ENCODE measurements around the gene FGD6.
"Not testable (repeated sequence)": the region's sequence is repeated elsewhere in the genome, so short reads cannot be mapped to it uniquely, and the experiment has no call there.

Gene FGD6

GRCh38 chr12:95200128-95200894 is 17.0 kb downstream of the FGD6 start:
- H3K4me3 ChIP-seq (ENCODE audit: low read depth, low read length) = no peak overlapping the region
- H4K8ac ChIP-seq (ENCODE audit: low read depth, low read length) = no peak overlapping the region
- H3K79me1 ChIP-seq (ENCODE audit: low read length) = peaks cover 17% of the 10 kb centered on the region
- H3K27me3 ChIP-seq (ENCODE audit: insufficient read depth, low read length) = no peaks in the 10 kb centered on the region
- no peak overlapping the region for H3K14ac ChIP-seq (ENCODE audit: low read length)
- no peak overlapping the region for H4K91ac ChIP-seq (ENCODE audit: low read depth, low read length)
- no peak overlapping the region for H3K27ac ChIP-seq (ENCODE audit: low read depth, low read length)
- H3K9ac ChIP-seq (ENCODE audit: low read length) = no peak overlapping the region
- WGBS (ENCODE audit: extremely low coverage, insufficient coverage, insufficient read length) = no CpG with 5 or more reads among the region's 5 CpGs
- H2BK120ac ChIP-seq (ENCODE audit: insufficient read depth, low read length, poor library complexity) = no peak overlapping the region
- no peak overlapping the region for H2BK5ac ChIP-seq (ENCODE audit: low read depth, low read length, poor library complexity)
- H2AK5ac ChIP-seq (ENCODE audit: low read length) = no peak overlapping the region
- H3K79me2 ChIP-seq (ENCODE audit: control insufficient read depth, insufficient read depth, low read length, poor library complexity) = peaks cover 5% of the 10 kb centered on the region
- H2AFZ ChIP-seq (ENCODE audit: insufficient read depth, low read length, poor library complexity) = no peak overlapping the region
- no peaks in the 10 kb centered on the region for H3K36me3 ChIP-seq (ENCODE audit: control insufficient read depth in 1 of 2, insufficient read depth in 2 of 2, low read length in 2 of 2)
- no peak overlapping the region for H3K4ac ChIP-seq (ENCODE audit: low read depth, low read length)
- no peaks in the 10 kb centered on the region for H3K9me3 ChIP-seq (ENCODE audit: insufficient read depth, low read depth, low read length)
- no peak for DNase-seq
- no peak overlapping the region for H3K4me2 ChIP-seq (ENCODE audit: low read length)
- H3K4me1 ChIP-seq (ENCODE audit: control insufficient read depth in 1 of 2, insufficient read depth in 2 of 2, low read length in 2 of 2) = peaks cover 11 to 16% of the 10 kb centered on the region in 2 experiments
- no peak overlapping the region for H3K18ac ChIP-seq (ENCODE audit: low read length)
- no peak overlapping the region for H4K12ac ChIP-seq (ENCODE audit: low read depth, low read length)
- no peak overlapping the region for H3K23ac ChIP-seq (ENCODE audit: low read length)
- no peak overlapping the region for H2BK12ac ChIP-seq (ENCODE audit: low read length)

- Histone ChIP-seq H3K23ac (ENCODE audit: low read length) (no peak overlapping the region), H3K79me2 (ENCODE audit: control insufficient read depth, insufficient read depth, low read length, poor library complexity) (no peaks in the 10 kb centered on the region), H3K14ac (ENCODE audit: low read length) (no peak overlapping the region), H3K9me3 (ENCODE audit: insufficient read depth, low read depth, low read length) (no peaks in the 10 kb centered on the region), H3K4me1 (ENCODE audit: control insufficient read depth in 1 of 2, insufficient read depth in 2 of 2, low read length in 2 of 2) (peaks cover under 1 to 6% of the 10 kb centered on the region in 2 experiments), H3K9ac (ENCODE audit: low read length) (no peak overlapping the region), H2AFZ (ENCODE audit: insufficient read depth, low read length, poor library complexity) (no peak overlapping the region), H3K4me2 (ENCODE audit: low read length) (no peak overlapping the region), H3K27ac (ENCODE audit: low read depth, low read length) (no peak overlapping the region), H4K91ac (ENCODE audit: low read depth, low read length) (no peak overlapping the region), H3K4ac (ENCODE audit: low read depth, low read length) (peak overlapping the region; percentile 49), H2AK5ac (ENCODE audit: low read length) (no peak overlapping the region), H3K79me1 (ENCODE audit: low read length) (peaks cover 5% of the 10 kb centered on the region), H4K12ac (ENCODE audit: low read depth, low read length) (no peak overlapping the region), H3K27me3 (ENCODE audit: insufficient read depth, low read length) (no peaks in the 10 kb centered on the region), H3K4me3 (ENCODE audit: low read depth, low read length) (no peak overlapping the region), H2BK12ac (ENCODE audit: low read length) (no peak overlapping the region), H2BK5ac (ENCODE audit: low read depth, low read length, poor library complexity) (no peak overlapping the region), H2BK120ac (ENCODE audit: insufficient read depth, low read length, poor library complexity) (no peak overlapping the region), H3K18ac (ENCODE audit: low read length) (no peak overlapping the region), H4K8ac (ENCODE audit: low read depth, low read length) (no peak overlapping the region), H3K36me3 (ENCODE audit: control insufficient read depth in 1 of 2, insufficient read depth in 2 of 2, low read length in 2 of 2) (no peaks in the 10 kb centered on the region)
- DNase-seq = no peak
- no CpG with 5 or more reads among the region's 4 CpGs for WGBS (ENCODE audit: extremely low coverage, insufficient coverage, insufficient read length)
Measured at GRCh38 chr12:95198914-95199313, 18.4 kb downstream of the FGD6 start.

DNA sequence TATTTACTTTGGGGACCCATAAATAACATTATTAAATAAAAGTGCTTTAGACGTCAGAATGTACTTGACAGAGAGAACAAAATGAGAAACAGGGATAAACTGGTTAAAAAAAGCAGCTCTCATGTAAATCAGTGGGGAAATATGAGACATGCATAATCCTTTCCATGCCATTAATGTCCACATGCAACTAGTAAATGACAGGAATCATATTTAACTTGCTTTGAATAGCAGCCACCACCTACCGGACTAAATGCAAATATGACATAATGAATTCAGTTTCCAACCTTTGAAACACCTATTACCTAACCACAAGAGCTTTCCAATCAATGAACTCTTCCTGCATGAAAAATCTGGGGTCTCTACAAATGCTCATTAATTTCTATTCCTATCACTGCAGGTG is 19.6 kb downstream of the FGD6 start:
- DNase-seq = no peak
- H3K27ac ChIP-seq (ENCODE audit: low read depth, low read length) = no peak overlapping the region
- no CpG with 5 or more reads among the region's 2 CpGs for WGBS (ENCODE audit: extremely low coverage, insufficient coverage, insufficient read length)
- H2BK12ac ChIP-seq (ENCODE audit: low read length) = no peak overlapping the region
- no peak overlapping the region for H3K4me3 ChIP-seq (ENCODE audit: low read depth, low read length)
- H3K79me2 ChIP-seq (ENCODE audit: control insufficient read depth, insufficient read depth, low read length, poor library complexity) = no peaks in the 10 kb centered on the region
- no peak overlapping the region for H3K4ac ChIP-seq (ENCODE audit: low read depth, low read length)
- H3K23ac ChIP-seq (ENCODE audit: low read length) = no peak overlapping the region
- H3K36me3 ChIP-seq (ENCODE audit: control insufficient read depth in 1 of 2, insufficient read depth in 2 of 2, low read length in 2 of 2) = no peaks in the 10 kb centered on the region
- no peak overlapping the region for H4K8ac ChIP-seq (ENCODE audit: low read depth, low read length)
- H3K27me3 ChIP-seq (ENCODE audit: insufficient read depth, low read length) = no peaks in the 10 kb centered on the region
- peaks cover 3% of the 10 kb centered on the region for H3K79me1 ChIP-seq (ENCODE audit: low read length)
- H2BK120ac ChIP-seq (ENCODE audit: insufficient read depth, low read length, poor library complexity) = no peak overlapping the region
- H2BK5ac ChIP-seq (ENCODE audit: low read depth, low read length, poor library complexity) = no peak overlapping the region
- no peak overlapping the region for H3K14ac ChIP-seq (ENCODE audit: low read length)
- H3K9me3 ChIP-seq (ENCODE audit: insufficient read depth, low read depth, low read length) = no peaks in the 10 kb centered on the region
- H3K9ac ChIP-seq (ENCODE audit: low read length) = no peak overlapping the region
- H2AFZ ChIP-seq (ENCODE audit: insufficient read depth, low read length, poor library complexity) = no peak overlapping the region
- no peak overlapping the region for H4K12ac ChIP-seq (ENCODE audit: low read depth, low read length)
- H3K4me1 ChIP-seq (ENCODE audit: control insufficient read depth in 1 of 2, insufficient read depth in 2 of 2, low read length in 2 of 2) = peaks cover 0 to 5% of the 10 kb centered on the region in 2 experiments
- no peak overlapping the region for H2AK5ac ChIP-seq (ENCODE audit: low read length)
- no peak overlapping the region for H4K91ac ChIP-seq (ENCODE audit: low read depth, low read length)
- no peak overlapping the region for H3K18ac ChIP-seq (ENCODE audit: low read length)
- no peak overlapping the region for H3K4me2 ChIP-seq (ENCODE audit: low read length)

- not testable (repeated sequence) for H2BK12ac ChIP-seq (ENCODE audit: low read length); H3K23ac ChIP-seq (ENCODE audit: low read length); H2AFZ ChIP-seq (ENCODE audit: insufficient read depth, low read length, poor library complexity); H3K4me1 ChIP-seq (ENCODE audit: control insufficient read depth in 1 of 2, insufficient read depth in 2 of 2, low read length in 2 of 2); H3K4me2 ChIP-seq (ENCODE audit: low read length); DNase-seq; H3K4ac ChIP-seq (ENCODE audit: low read depth, low read length); H4K12ac ChIP-seq (ENCODE audit: low read depth, low read length); H3K9ac ChIP-seq (ENCODE audit: low read length); H3K9me3 ChIP-seq (ENCODE audit: insufficient read depth, low read depth, low read length); H2BK120ac ChIP-seq (ENCODE audit: insufficient read depth, low read length, poor library complexity); H2AK5ac ChIP-seq (ENCODE audit: low read length); H4K8ac ChIP-seq (ENCODE audit: low read depth, low read length); H3K18ac ChIP-seq (ENCODE audit: low read length); H4K91ac ChIP-seq (ENCODE audit: low read depth, low read length); H3K4me3 ChIP-seq (ENCODE audit: low read depth, low read length); H3K79me2 ChIP-seq (ENCODE audit: control insufficient read depth, insufficient read depth, low read length, poor library complexity); H3K27ac ChIP-seq (ENCODE audit: low read depth, low read length); H3K14ac ChIP-seq (ENCODE audit: low read length); H3K27me3 ChIP-seq (ENCODE audit: insufficient read depth, low read length); H3K79me1 ChIP-seq (ENCODE audit: low read length); H3K36me3 ChIP-seq (ENCODE audit: control insufficient read depth in 1 of 2, insufficient read depth in 2 of 2, low read length in 2 of 2); H2BK5ac ChIP-seq (ENCODE audit: low read depth, low read length, poor library complexity)
- no CpG with 5 or more reads among the region's 7 CpGs for WGBS (ENCODE audit: extremely low coverage, insufficient coverage, insufficient read length)
Measured at GRCh38 chr12:95196875-95197569, 20.2 kb downstream of the FGD6 start.
